ENCODE data around the gene PLAAT4.
A peak's percentile ranks its signal among the peaks of the same experiment; 100 is the strongest.
"Not testable (repeated sequence)": the region's sequence is repeated elsewhere in the genome, so short reads cannot be mapped to it uniquely, and the experiment has no call there.

Gene PLAAT4

GRCh38 chr11:63547061-63547460, 10.5 kb downstream of the PLAAT4 start:
- DNase-seq: no peak

- no peak for DNase-seq
Measured at GRCh38 chr11:63548178-63548577, 11.6 kb downstream of the PLAAT4 start.

- DNase-seq: no peak
Measured at GRCh38 chr11:63549411-63549810, 12.8 kb downstream of the PLAAT4 start.

GRCh38 chr11:63550156-63550700, 13.6 kb downstream of the PLAAT4 start:
- not testable (repeated sequence) for DNase-seq

GRCh38 chr11:63551091-63551888, 14.7 kb downstream of the PLAAT4 start:
- no peak for DNase-seq

- no peak for DNase-seq
Measured at GRCh38 chr11:63551889-63552266, 15.3 kb downstream of the PLAAT4 start.

GRCh38 chr11:63552921-63553320, 16.3 kb downstream of the PLAAT4 start:
- no peak for DNase-seq

GRCh38 chr11:63553759-63554158, 17.2 kb downstream of the PLAAT4 start:
- peak; percentile 37 for DNase-seq

GRCh38 chr11:63554877-63555223, 18.2 kb downstream of the PLAAT4 start:
- DNase-seq: no peak

- DNase-seq: no peak
Measured at GRCh38 chr11:63556404-63557013, 19.9 kb downstream of the PLAAT4 start.

- DNase-seq: no peak
Measured at GRCh38 chr11:63557570-63557969, 21.0 kb downstream of the PLAAT4 start.

- DNase-seq: no peak
Measured at GRCh38 chr11:63558459-63559157, 22.0 kb downstream of the PLAAT4 start.

GRCh38 chr11:63560506-63561180, 24.0 kb downstream of the PLAAT4 start:
- DNase-seq: no peak

- no peak for DNase-seq
Measured at GRCh38 chr11:63563201-63564055, 26.8 kb downstream of the PLAAT4 start, which contains the start of gene PLAAT2. TSS of gene PLAAT2 (minus strand) at chr11:63563379. CDS start at chr11:63563324, 55 bp downstream.

GRCh38 chr11:63564056-63564774, 27.6 kb downstream of the PLAAT4 start:
- no peak for DNase-seq

GRCh38 chr11:63564784-63565350, 28.3 kb downstream of the PLAAT4 start:
- DNase-seq: no peak

GRCh38 chr11:63567044-63567840, 30.6 kb downstream of the PLAAT4 start:
- peak; percentile 46 for DNase-seq

- DNase-seq: no peak
Measured at GRCh38 chr11:63569570-63569969, 33.0 kb downstream of the PLAAT4 start.

- no peak for DNase-seq
Measured at GRCh38 chr11:63572026-63572688, 35.5 kb downstream of the PLAAT4 start.
